AG09309 (cell line): ENCODE data around the gene LRP1B.

Experiments used
- DNase-seq: peaks from one replicate; pipeline ENCODE4 v3.0.0-alpha.2; 2010; ENCODE audit warnings: low read depth
- H3K4me3 ChIP-seq: 2 replicates; pipeline ENCODE4 v1.5.1; 2011; ENCODE audit warnings: mild to moderate bottlenecking, low read depth, low read length, moderate library complexity; ENCODE audit not compliant: control insufficient read depth
- CTCF ChIP-seq: IDR thresholded peaks from 2 replicates; pipeline ENCODE4 v1.5.1; 2011; ENCODE audit warnings: mild to moderate bottlenecking, low read depth, low read length, inconsistent platforms; ENCODE audit not compliant: insufficient read depth, control insufficient read depth; ENCODE audit errors: missing control alignments

The LRP1B gene

GRCh38 chr2:140701726-140702125 lies 1429.1 kb downstream of the LRP1B start:
- no peak for TF ChIP-seq CTCF
- H3K4me3 ChIP-seq, result no peak overlapping the region
- DNase-seq, result no peak

- TF ChIP-seq CTCF, result no peak
- no peak overlapping the region for H3K4me3 ChIP-seq
- DNase-seq, result no peak
Measured at GRCh38 chr2:140698636-140699035, 1432.2 kb downstream of the LRP1B start.

- no peak for TF ChIP-seq CTCF
Measured at GRCh38 chr2:140696449-140696848, 1434.4 kb downstream of the LRP1B start.

GRCh38 chr2:140695155-140695554 lies 1435.7 kb downstream of the LRP1B start:
- no peak overlapping the region for H3K4me3 ChIP-seq
- DNase-seq, result peak; percentile 1
- no peak for TF ChIP-seq CTCF

More at GRCh38 chr2:140696449-140696848, 1434.4 kb downstream of the LRP1B start:
- DNase-seq, result no peak
- no peak overlapping the region for H3K4me3 ChIP-seq

- no peak for DNase-seq
- no peak for TF ChIP-seq CTCF
- no peak overlapping the region for H3K4me3 ChIP-seq
Measured at GRCh38 chr2:140687825-140688224, 1443.0 kb downstream of the LRP1B start.

- H3K4me3 ChIP-seq, result no peak overlapping the region
- no peak for DNase-seq
- TF ChIP-seq CTCF, result no peak
Measured at GRCh38 chr2:140683658-140684057, 1447.2 kb downstream of the LRP1B start.

GRCh38 chr2:140680862-140681261 lies 1450.0 kb downstream of the LRP1B start:
- H3K4me3 ChIP-seq, result no peak overlapping the region
- no peak for DNase-seq
- no peak for TF ChIP-seq CTCF
